Measurements from ENCODE around the gene CCNK.

Gene CCNK

GRCh38 chr14:99535908-99536778, 54.9 kb downstream of the CCNK start:
- DNase-seq (ENCODE audit: low spot score): no peak

GRCh38 chr14:99537399-99537798, 56.2 kb downstream of the CCNK start:
- peak; percentile 93 for DNase-seq (ENCODE audit: low spot score)

- DNase-seq (ENCODE audit: low spot score): no peak
Observed at GRCh38 chr14:99538275-99538674, 57.1 kb downstream of the CCNK start.

GRCh38 chr14:99538733-99539132, 57.5 kb downstream of the CCNK start:
- no peak for DNase-seq (ENCODE audit: low spot score)

GRCh38 chr14:99539491-99539890, 58.3 kb downstream of the CCNK start:
- DNase-seq (ENCODE audit: low spot score): no peak

GRCh38 chr14:99540196-99541032, 59.2 kb downstream of the CCNK start:
- DNase-seq (ENCODE audit: low spot score): no peak

GRCh38 chr14:99541211-99541610, 60.0 kb downstream of the CCNK start:
- no peak for DNase-seq (ENCODE audit: low spot score)

GRCh38 chr14:99541677-99542470, 60.7 kb downstream of the CCNK start:
- DNase-seq (ENCODE audit: low spot score): no peak

GRCh38 chr14:99542566-99542965, 61.4 kb downstream of the CCNK start:
- DNase-seq (ENCODE audit: low spot score): no peak

- no peak for DNase-seq (ENCODE audit: low spot score)
Observed at GRCh38 chr14:99543370-99543769, 62.2 kb downstream of the CCNK start.

GRCh38 chr14:99543985-99544384, 62.8 kb downstream of the CCNK start:
- no peak for DNase-seq (ENCODE audit: low spot score)

GRCh38 chr14:99544991-99545390, 63.8 kb downstream of the CCNK start:
- DNase-seq (ENCODE audit: low spot score): no peak

- no peak for DNase-seq (ENCODE audit: low spot score)
Observed at GRCh38 chr14:99545586-99545985, 64.4 kb downstream of the CCNK start.

- DNase-seq (ENCODE audit: low spot score): no peak
Observed at GRCh38 chr14:99546234-99546879, 65.1 kb downstream of the CCNK start.

- DNase-seq (ENCODE audit: low spot score): no peak
Observed at GRCh38 chr14:99548255-99548654, 67.0 kb downstream of the CCNK start.

- no peak for DNase-seq (ENCODE audit: low spot score)
Observed at GRCh38 chr14:99548871-99549515, 67.8 kb downstream of the CCNK start.

- peak; percentile 44 for DNase-seq (ENCODE audit: low spot score)
Observed at GRCh38 chr14:99549684-99550083, 68.5 kb downstream of the CCNK start.

GRCh38 chr14:99550387-99550992, 69.3 kb downstream of the CCNK start:
- no peak for DNase-seq (ENCODE audit: low spot score)

GRCh38 chr14:99551034-99551922, 70.1 kb downstream of the CCNK start:
- DNase-seq (ENCODE audit: low spot score): no peak

Measured in AG20443 (cell line).